Activated T-cell treated with anti-CD3 and anti-CD28 coated beads, Interleukin-2, amount 50 U/mL, for 48 hours (primary cell): ENCODE results near the gene GABRD.
A peak's percentile ranks its signal among the peaks of the same experiment; 100 is the strongest.
"Not testable (repeated sequence)": the region's sequence is repeated elsewhere in the genome, so short reads cannot be mapped to it uniquely, and the experiment has no call there.

Experiments
- DNase-seq, 2 experiments: peaks; one replicate each; pipeline ENCODE4 v3.0.0-alpha.2; 2020

Gene GABRD

DNA sequence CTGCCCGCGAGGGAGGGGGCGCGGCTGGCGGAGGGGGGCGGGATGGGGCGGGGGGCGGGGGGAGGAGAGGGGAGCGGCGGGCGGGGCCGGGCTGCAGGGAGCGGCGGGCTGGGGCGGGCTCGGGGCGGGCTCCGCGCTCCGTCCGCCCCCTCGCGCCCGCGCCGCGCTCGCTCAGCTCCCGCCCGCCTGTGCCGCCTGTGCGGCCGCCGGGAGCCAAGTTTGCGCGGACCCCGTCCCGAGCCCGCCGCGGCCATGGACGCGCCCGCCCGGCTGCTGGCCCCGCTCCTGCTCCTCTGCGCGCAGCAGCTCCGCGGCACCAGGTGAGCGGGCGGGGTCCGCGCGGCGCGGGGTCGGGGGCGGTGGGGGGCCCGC, at the start of gene GABRD:
GABRD (plus strand) TSS at position 174 of the 372 bp plus-strand sequence; CDS start at position 253, 79 bp downstream.
- peak in 1 of 2 experiments; percentile 29 for DNase-seq

DNA sequence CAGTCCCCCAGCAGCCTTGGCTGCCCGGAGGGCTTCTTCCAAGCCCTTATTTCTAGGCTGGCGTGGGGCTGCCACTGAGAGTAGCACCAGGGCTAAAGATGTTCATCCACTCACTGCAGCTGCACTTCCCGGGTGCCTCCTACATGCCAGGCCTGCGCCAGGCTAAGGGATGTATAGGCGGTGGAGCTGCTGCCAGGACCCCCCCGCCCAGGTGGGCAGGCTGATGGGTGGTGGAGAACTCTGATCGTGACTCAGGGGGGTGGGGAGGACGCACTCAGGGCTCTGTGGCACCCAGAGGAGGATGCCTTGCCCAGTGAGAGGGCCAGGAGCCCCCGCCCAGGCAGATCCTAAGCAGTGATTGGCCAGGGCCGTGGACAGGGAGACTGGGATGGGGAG, 49.6 kb upstream of the GABRD start:
- DNase-seq = no peak

DNA sequence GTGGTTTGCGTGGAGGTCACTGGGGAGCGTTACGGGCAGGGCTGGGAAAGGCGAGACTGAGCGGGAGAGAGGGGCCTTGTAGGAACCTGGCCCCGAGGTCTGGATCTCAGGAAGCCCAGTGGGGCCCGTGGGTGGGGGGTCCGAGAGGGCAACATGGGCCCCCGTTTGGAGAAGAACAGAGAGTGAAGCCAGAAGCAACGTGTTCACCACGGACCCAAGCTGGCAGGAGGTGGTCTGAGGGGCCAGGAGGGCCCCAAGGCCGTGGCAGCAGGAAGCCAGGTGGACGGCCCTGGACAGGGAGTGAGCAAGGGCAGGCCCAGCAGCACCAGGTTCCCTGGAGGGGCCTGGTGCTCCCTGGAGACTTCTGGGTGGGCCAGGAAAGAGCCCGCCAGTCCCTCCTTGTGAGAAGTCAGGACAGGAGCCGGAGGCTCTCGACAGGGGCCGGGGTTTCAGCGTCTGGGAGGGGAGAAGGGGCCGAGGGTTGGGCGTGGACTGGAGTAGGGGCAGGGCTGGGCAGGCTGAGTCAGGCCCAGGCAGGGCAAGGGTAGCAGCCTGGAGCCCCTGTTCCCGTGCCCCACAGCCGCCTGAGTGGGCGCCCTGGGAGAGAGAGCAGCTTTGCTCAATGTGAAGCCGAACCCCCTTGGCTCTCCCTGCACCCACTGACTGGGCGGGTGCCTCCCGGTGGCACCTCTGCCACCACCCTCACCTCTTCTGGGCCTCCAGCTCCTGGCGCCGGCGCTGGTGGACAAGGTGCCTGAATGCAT, 49.0 kb upstream of the GABRD start:
- no peak for DNase-seq

- no peak for DNase-seq
Observed at GRCh38 chr1:1971017-1971416, 48.1 kb upstream of the GABRD start.

DNA sequence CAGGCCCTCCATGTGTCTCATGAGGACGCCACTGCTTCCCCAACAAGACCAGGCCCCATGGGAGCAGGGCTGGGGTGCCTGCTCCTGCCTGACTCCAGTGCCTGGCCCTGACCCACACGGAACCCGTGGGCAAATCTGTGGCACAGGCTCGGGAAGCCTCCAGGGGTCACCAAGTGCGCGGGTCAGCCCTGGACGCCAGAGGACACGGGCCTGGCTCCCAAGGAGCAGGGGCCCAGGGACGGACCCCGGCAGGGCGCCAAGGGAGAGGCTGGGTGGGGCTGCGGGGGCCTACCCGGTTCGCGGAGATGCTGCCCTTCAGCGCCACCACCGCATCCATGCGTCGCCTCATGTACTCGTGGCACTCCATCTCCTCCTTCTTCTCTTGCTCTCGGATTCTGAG, 47.5 kb upstream of the GABRD start:
- no peak for DNase-seq

DNA sequence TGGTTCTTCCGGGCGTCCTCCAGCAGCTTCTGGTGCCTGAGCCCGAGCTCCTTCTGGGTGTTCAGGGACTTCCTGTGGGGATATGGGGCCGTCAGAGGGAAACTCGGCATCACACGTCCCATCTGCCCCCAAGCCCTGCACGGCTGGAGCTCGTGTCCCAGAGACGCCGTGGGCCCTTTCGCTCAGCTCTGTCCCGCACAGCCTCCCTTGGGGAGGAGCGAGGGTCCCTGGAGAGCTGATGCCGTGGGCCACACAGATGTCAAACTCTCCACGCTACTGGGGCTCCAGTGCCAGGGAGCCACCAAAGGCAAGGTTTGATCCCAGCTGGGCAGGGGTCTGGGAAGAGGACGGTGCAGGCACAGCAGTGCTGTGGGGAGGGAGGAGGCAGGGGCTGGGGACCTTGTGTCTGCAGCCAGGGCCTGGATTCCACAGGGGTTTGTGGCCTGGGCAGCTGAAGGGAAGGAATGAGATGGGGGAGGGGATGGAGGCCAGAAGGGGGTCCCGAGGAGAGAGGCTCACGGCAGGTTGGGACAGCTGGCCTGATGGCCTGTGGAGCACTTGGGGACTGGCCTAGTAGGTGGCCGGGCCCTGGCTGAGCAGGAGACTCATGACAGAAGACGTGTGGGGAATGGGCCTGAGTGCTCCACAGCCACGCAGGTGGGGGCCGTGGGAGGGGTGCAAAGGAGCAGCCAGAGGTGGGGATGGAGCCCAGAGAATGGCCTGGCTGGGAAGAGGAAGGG, 46.0 kb upstream of the GABRD start:
- DNase-seq = no peak

DNA sequence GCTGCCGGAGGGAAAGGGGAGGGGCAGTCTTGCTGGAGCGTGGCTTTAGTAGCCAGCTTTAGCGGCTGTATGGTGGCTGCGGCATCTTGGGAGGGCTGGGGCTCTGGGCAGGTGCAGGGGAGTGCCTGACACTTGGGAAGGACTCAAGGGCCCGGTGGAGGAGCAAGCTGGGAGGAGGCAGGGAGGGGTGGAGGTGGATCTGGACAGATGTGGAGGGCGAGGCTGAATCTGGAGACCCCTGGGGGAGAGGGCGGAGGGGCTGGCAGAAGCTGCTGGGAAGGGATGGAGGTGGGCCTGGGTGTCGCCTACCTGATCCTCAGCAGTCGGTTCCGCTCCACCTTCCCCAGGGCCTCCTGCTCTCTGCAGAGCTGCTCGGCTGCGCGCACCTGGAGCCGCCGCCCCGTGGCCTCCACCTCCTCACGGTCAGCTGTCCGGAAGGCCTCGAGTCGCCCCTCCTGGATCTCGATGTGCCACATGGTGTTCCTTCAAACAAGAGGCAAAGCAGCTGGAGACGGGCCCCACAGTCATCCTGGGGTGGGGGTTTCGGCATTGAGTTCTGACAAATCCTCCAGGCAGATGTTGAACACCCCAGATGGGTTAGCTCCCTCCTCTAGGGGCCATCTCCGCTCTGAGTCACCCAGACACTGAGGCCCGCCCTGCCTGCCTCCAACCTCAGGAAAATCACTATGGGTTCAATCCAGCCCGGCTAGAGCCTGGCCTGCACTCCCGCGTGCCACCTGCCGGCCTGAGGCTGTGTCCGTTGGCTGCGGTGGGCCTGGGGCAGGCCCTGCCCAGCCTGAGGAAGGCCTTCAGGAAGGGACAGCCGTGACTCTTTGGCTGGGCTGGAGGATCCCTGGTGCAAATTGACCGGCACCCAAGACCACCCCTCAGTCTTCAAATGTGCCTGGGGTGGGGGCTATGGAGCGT, 45.2 kb upstream of the GABRD start:
- DNase-seq = no peak

- DNase-seq = no peak
Observed at GRCh38 chr1:1974834-1975233, 44.3 kb upstream of the GABRD start.

DNA sequence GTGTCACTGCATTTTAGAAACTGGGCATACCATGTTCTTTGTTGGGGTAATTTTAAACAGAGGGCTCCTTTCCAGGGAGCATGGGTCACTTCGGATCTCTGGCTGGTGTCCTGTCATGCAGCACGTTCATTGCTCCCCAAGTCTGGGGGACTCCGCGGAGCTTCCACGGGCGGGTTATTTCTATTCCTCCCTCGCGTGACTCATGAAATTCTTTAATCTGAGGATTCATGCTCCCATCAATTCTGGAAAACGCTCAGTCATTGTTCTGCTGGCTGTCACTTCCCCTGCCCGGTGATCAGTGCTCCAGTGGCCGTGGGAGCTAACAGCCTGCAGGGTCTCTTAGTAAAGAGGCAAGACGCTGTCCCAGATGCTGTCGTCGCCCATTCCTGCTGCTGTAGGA, 43.6 kb upstream of the GABRD start:
- no peak for DNase-seq

DNA sequence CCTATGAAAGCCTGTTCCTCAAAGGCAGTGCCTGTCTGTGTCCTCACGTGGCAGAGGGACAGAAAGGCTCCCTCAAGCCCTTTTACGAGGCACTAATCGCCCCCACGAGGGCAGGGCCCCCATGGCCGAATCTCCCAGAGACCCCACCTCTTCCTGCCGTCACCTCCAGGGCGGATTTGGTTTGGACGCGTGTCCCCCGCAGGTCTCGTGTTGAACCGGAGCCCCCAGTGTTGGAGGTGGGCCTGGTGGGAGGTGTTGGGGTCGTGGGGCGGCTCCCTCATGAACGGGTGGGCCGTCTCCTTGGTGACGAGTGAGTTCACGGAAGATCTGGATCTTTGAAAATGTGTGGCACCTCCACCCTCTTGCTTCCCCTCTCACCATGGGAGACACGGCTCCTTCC, 43.1 kb upstream of the GABRD start:
- no peak for DNase-seq

- no peak for DNase-seq
Observed at GRCh38 chr1:1978108-1978507, 41.0 kb upstream of the GABRD start.

DNA sequence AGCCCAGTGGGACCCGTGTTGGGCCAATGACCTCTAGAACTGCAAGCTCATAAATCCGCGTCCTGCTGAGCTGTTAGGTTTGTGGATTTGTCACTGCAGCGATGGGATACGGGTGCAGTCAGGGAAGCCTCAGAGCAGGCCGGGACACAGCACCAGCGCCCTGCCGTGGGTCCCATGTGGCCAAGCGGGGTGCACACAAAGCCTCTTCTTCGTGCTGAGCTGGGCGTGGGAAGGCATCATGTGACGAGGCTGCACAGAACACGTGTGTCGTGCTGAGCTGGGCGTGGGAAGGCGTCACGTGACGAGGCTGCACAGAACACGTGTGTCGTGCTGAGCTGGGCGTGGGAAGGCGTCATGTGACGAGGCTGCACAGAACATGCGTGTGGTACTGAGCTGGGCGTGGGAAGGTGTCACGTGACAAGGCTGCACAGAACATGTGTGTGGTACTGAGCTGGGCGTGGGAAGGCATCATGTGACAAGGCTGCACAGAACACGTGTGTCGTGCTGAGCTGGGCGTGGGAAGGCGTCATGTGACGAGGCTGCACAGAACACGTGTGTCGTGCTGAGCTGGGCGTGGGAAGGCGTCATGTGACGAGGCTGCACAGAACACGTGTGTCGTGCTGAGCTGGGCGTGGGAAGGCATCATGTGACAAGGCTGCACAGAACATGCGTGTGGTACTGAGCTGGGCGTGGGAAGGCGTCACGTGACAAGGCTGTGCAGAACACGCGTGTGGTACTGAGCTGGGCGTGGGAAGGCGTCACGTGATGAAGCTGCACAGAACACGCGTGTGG, 40.3 kb upstream of the GABRD start:
- DNase-seq = not testable (repeated sequence)

DNA sequence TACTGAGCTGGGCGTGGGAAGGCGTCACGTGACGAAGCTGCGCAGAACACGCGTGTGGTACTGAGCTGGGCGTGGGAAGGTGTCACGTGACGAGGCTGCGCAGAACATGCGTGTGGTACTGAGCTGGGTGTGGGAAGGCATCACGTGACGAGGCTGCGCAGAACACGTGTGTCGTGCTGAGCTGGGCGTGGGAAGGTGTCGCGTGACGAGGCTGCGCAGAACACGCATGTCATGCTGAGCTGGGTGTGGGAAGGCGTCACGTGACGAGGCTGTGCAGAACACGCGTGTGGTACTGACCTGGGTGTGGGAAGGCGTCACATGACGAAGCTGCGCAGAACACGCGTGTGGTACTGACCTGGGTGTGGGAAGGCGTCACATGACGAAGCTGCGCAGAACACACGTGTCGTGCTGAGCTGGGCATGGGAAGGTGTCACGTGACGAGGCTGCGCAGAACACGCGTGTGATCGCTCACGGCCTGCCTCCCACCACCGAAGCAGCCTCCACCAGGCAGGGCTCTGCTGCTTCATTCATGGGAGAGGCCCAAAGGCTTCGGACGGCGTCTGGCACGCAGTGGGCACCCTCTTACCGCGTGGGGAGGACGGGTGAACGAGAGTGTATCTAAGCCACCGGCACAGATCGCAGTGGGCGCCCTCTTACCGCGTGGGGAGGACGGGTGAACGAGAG, 39.5 kb upstream of the GABRD start:
- no peak for DNase-seq

GRCh38 chr1:1980467-1981141, 38.5 kb upstream of the GABRD start:
- DNase-seq = no peak

GRCh38 chr1:1981142-1981500, 38.0 kb upstream of the GABRD start:
- DNase-seq = no peak

DNA sequence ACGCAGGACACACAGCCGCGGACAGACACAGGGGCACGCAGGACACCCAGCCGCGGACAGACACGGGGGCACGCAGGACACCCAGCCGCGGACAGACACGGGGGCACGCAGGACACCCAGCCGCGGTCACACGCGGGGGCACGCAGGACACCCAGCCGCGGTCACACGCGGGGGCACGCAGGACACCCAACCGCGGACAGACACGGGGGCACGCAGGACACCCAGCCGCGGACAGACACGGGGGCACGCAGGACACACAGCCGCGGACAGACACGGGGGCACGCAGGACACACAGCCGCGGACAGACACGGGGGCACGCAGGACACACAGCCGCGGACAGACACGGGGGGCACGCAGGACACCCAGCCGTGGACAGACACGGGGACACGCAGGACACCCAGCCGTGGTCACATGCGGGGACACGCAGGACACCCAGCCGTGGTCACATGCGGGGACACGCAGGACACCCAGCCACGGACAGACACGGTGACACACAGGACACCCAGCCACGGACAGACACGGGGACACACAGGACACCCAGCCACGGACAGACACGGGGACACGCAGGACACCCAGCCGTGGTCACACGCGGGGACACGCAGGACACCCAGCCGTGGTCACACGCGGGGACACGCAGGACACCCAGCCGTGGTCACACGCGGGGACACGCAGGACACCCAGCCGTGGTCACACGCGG, 37.4 kb upstream of the GABRD start:
- DNase-seq = not testable (repeated sequence)

GRCh38 chr1:1982379-1983232, 36.5 kb upstream of the GABRD start:
- no peak for DNase-seq

GRCh38 chr1:1984560-1985070, 34.5 kb upstream of the GABRD start:
- no peak for DNase-seq

GRCh38 chr1:1985375-1986050, 33.6 kb upstream of the GABRD start:
- no peak for DNase-seq
